HepG2 (cell line): ENCODE results near the gene PANK2. TPM values are rescaled to one million over a fixed set of nuclear protein-coding genes. Genes with fewer than 3 reads are reported as not detected.

Source experiments
- CBFB ChIP-seq: sonication (generic); formaldehyde crosslinking; IDR thresholded peaks from 2 replicates; pipeline ENCODE4 v1.4.0; 2020; ENCODE audit warnings: missing genetic modification reagents
- CHD4 ChIP-seq: fragments of 200-600 bp; sonication (generic); IDR thresholded peaks from 2 replicates; pipeline ENCODE4 v1.7.0; 2017; ENCODE audit warnings: mild to moderate bottlenecking, low read length, borderline replicate concordance
- KDM6A ChIP-seq: IDR thresholded peaks from 2 replicates; pipeline ENCODE4 v1.6.1; 2016; ENCODE audit warnings: low read depth
- TBP ChIP-seq: sonication (generic); formaldehyde crosslinking; IDR thresholded peaks from 2 replicates; pipeline ENCODE4 v1.5.0; 2020; ENCODE audit warnings: missing genetic modification reagents
- ZBTB1 ChIP-seq: sonication (generic); formaldehyde crosslinking; IDR thresholded peaks from 2 replicates; pipeline ENCODE4 v1.4.0; 2020; ENCODE audit warnings: missing genetic modification reagents, borderline replicate concordance
- ZFP36L2 ChIP-seq: sonication (generic); formaldehyde crosslinking; IDR thresholded peaks from 2 replicates; pipeline ENCODE4 v1.4.0; 2020; ENCODE audit warnings: missing genetic modification reagents
- ZNF251 ChIP-seq: sonication (generic); formaldehyde crosslinking; IDR thresholded peaks from 2 replicates; pipeline ENCODE4 v1.9.0; 2021; ENCODE audit warnings: mild to moderate bottlenecking, missing genetic modification reagents
- ZNF484 ChIP-seq: sonication (generic); formaldehyde crosslinking; IDR thresholded peaks from 2 replicates; pipeline ENCODE4 v1.5.1; 2020; ENCODE audit warnings: mild to moderate bottlenecking, low read depth, missing genetic modification reagents, borderline replicate concordance
- polyA plus RNA-seq, 8 experiments: library from polyadenylated mRNA; depleted of rRNA in 3 of 8; stranded (reverse) in 7 of 8; unstranded in 1 of 8; fragments of >200 nt; fragmentation: Illumina TruSeq in 4 of 8; extraction: Trizol in 4 of 8; gene quantifications; 2 replicates each; pipeline versions ENCODE4 v1.2.1 to v1.2.3, GENCODE V29; 2011 to 2016; ENCODE audit warnings: low read depth in 4 of 8, missing spikeins in 1 of 8, mixed read lengths in 1 of 8; ENCODE audit not compliant: insufficient read depth in 1 of 8
- total RNA-seq, 5 experiments: library from RNA; depleted of rRNA; stranded (reverse); fragments of >200 nt; fragmentation: Illumina TruSeq; extraction: Trizol; gene quantifications; 2 replicates each; pipeline ENCODE4 v1.2.3, GENCODE V29; 2016; ENCODE audit warnings: low read depth in 1 of 5
- TF ChIP-seq, protein P1 (sequence below): sonication (generic); formaldehyde crosslinking; IDR thresholded peaks from 2 replicates; pipeline ENCODE4 v1.4.0; 2020; ENCODE audit warnings: missing genetic modification reagents
- TF ChIP-seq, protein P2 (sequence below): sonication (generic); formaldehyde crosslinking; IDR thresholded peaks from 2 replicates; pipeline ENCODE4 v1.8.1; 2022; ENCODE audit warnings: mild to moderate bottlenecking, missing genetic modification reagents
- TF ChIP-seq, protein P3 (sequence below): sonication (generic); formaldehyde crosslinking; IDR thresholded peaks from 2 replicates; pipeline ENCODE4 v1.9.0; 2022; ENCODE audit warnings: low read depth, missing genetic modification reagents
- TF ChIP-seq, protein P4 (sequence below): sonication (generic); formaldehyde crosslinking; IDR thresholded peaks from 2 replicates; pipeline ENCODE4 v1.4.0; 2020; ENCODE audit warnings: missing genetic modification reagents, borderline replicate concordance
- TF ChIP-seq, protein P5 (sequence below): sonication (generic); formaldehyde crosslinking; IDR thresholded peaks from 2 replicates; pipeline ENCODE4 v1.8.1; 2023; ENCODE audit warnings: mild to moderate bottlenecking, missing genetic modification reagents, borderline replicate concordance
- TF ChIP-seq, protein P6 (sequence below): sonication (generic); formaldehyde crosslinking; conservative IDR thresholded peaks from 2 replicates; pipeline ENCODE4 v1.8.1; 2023; ENCODE audit warnings: missing genetic modification reagents
- TF ChIP-seq, protein P7 (sequence below): sonication (generic); formaldehyde crosslinking; IDR thresholded peaks from 2 replicates; pipeline ENCODE4 v1.8.0; 2023; ENCODE audit warnings: mild to moderate bottlenecking, missing genetic modification reagents

PANK2 gene
- total and polyA plus RNA-seq, 2 of the 13 experiments (the other 11 are each of a cell fraction or from before 2014, with no cell fraction given): 39.2 to 123 TPM

DNA sequence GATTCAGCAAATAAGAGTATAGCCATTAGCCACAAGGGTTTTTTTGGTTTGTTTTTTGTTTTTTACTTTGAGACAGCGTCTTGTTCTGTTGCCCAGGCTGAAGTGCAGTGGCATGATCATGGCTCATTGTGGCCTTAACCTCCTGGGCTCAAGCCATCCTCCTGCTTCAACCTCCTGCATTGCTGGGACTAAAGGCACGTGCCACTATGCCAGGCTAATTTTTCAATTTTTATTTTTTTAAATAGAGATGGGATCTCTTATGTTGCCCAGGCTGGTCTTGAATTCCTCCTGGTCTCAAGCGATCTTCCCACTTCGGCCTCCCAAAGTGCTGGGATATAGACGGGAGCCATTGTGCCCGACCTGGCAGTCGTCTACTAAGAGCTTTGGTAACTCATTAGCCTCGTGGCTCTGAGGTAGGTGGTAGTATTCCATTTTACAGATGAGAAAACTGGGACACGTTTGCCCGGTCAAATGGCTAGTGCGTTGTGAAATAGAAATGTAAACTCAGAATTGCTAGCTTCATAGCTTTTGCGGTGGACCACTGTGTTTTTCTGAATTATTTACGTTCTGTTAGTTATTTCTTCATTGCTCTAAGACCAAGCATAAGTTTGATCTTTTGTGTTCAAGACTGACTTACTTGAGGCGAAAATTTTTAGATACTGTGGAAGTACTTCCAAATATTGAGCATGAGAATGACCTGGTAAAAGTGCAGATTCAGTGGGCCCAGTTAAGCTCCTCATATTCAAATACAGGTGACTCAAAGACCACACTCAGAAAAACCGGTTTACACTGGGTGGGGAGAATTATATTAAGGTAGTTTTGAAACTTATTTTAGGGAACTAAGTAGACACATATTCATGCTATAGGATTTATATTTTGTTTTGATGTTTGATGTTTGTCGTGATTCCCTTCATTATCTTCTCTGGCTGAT is 2.1 kb downstream of the PANK2 start (continued):
- TF ChIP-seq, protein P1, sequence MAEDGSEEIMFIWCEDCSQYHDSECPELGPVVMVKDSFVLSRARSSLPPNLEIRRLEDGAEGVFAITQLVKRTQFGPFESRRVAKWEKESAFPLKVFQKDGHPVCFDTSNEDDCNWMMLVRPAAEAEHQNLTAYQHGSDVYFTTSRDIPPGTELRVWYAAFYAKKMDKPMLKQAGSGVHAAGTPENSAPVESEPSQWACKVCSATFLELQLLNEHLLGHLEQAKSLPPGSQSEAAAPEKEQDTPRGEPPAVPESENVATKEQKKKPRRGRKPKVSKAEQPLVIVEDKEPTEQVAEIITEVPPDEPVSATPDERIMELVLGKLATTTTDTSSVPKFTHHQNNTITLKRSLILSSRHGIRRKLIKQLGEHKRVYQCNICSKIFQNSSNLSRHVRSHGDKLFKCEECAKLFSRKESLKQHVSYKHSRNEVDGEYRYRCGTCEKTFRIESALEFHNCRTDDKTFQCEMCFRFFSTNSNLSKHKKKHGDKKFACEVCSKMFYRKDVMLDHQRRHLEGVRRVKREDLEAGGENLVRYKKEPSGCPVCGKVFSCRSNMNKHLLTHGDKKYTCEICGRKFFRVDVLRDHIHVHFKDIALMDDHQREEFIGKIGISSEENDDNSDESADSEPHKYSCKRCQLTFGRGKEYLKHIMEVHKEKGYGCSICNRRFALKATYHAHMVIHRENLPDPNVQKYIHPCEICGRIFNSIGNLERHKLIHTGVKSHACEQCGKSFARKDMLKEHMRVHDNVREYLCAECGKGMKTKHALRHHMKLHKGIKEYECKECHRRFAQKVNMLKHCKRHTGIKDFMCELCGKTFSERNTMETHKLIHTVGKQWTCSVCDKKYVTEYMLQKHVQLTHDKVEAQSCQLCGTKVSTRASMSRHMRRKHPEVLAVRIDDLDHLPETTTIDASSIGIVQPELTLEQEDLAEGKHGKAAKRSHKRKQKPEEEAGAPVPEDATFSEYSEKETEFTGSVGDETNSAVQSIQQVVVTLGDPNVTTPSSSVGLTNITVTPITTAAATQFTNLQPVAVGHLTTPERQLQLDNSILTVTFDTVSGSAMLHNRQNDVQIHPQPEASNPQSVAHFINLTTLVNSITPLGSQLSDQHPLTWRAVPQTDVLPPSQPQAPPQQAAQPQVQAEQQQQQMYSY (CRISPR knock-in tag): no peak
- TF ChIP-seq, protein P2, sequence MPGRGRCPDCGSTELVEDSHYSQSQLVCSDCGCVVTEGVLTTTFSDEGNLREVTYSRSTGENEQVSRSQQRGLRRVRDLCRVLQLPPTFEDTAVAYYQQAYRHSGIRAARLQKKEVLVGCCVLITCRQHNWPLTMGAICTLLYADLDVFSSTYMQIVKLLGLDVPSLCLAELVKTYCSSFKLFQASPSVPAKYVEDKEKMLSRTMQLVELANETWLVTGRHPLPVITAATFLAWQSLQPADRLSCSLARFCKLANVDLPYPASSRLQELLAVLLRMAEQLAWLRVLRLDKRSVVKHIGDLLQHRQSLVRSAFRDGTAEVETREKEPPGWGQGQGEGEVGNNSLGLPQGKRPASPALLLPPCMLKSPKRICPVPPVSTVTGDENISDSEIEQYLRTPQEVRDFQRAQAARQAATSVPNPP (CRISPR knock-in tag): no peak
- TF ChIP-seq, protein P3, sequence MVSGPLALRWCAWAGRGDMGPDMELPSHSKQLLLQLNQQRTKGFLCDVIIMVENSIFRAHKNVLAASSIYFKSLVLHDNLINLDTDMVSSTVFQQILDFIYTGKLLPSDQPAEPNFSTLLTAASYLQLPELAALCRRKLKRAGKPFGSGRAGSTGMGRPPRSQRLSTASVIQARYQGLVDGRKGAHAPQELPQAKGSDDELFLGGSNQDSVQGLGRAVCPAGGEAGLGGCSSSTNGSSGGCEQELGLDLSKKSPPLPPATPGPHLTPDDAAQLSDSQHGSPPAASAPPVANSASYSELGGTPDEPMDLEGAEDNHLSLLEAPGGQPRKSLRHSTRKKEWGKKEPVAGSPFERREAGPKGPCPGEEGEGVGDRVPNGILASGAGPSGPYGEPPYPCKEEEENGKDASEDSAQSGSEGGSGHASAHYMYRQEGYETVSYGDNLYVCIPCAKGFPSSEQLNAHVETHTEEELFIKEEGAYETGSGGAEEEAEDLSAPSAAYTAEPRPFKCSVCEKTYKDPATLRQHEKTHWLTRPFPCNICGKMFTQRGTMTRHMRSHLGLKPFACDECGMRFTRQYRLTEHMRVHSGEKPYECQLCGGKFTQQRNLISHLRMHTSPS (CRISPR knock-in tag): no peak
- TF ChIP-seq ZNF484 (no peak), ZFP36L2 (CRISPR knock-in tag) (no peak), ZNF251 (CRISPR knock-in tag) (no peak), TBP (CRISPR knock-in tag) (no peak), KDM6A (CRISPR knock-in tag) (no peak), CHD4 (no peak), ZBTB1 (no peak), CBFB (CRISPR knock-in tag) (no peak)
- TF ChIP-seq, protein P4, sequence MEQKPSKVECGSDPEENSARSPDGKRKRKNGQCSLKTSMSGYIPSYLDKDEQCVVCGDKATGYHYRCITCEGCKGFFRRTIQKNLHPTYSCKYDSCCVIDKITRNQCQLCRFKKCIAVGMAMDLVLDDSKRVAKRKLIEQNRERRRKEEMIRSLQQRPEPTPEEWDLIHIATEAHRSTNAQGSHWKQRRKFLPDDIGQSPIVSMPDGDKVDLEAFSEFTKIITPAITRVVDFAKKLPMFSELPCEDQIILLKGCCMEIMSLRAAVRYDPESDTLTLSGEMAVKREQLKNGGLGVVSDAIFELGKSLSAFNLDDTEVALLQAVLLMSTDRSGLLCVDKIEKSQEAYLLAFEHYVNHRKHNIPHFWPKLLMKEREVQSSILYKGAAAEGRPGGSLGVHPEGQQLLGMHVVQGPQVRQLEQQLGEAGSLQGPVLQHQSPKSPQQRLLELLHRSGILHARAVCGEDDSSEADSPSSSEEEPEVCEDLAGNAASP (CRISPR knock-in tag): no peak
- TF ChIP-seq, protein P5, sequence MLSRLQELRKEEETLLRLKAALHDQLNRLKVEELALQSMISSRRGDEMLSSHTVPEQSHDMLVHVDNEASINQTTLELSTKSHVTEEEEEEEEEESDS (CRISPR knock-in tag): 0 out of 2 replicates have a peak, but pooled peaks have one; percentile 28
- TF ChIP-seq, protein P6, sequence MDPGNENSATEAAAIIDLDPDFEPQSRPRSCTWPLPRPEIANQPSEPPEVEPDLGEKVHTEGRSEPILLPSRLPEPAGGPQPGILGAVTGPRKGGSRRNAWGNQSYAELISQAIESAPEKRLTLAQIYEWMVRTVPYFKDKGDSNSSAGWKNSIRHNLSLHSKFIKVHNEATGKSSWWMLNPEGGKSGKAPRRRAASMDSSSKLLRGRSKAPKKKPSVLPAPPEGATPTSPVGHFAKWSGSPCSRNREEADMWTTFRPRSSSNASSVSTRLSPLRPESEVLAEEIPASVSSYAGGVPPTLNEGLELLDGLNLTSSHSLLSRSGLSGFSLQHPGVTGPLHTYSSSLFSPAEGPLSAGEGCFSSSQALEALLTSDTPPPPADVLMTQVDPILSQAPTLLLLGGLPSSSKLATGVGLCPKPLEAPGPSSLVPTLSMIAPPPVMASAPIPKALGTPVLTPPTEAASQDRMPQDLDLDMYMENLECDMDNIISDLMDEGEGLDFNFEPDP (CRISPR knock-in tag): no peak
- TF ChIP-seq, protein P7, sequence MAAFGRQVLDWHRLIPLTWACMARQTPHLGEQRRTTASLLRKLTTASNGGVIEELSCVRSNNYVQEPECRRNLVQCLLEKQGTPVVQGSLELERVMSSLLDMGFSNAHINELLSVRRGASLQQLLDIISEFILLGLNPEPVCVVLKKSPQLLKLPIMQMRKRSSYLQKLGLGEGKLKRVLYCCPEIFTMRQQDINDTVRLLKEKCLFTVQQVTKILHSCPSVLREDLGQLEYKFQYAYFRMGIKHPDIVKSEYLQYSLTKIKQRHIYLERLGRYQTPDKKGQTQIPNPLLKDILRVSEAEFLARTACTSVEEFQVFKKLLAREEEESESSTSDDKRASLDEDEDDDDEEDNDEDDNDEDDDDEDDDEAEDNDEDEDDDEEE (CRISPR knock-in tag): no peak
